Measurements from ENCODE around the gene KHSRP.

Gene KHSRP

DNA sequence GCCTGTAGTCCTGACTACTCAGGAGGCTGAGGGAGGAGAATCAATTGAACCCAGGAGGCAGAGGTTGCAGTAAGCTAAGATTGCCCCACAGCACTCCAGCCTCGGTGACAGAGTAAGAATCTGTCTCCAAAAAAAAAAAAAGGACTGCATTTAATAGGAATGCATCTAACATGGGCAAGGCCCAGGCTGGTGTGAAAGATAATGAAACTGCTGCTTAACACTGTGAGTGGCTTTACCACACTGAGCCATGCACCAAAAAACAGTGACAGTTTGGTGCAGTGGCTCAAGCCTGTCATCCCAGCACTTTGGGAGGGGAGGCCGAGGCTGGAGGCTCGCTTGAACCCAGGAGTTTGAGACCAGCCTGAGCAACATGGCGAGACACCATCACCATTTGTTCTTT is 40.2 kb downstream of the KHSRP start:
- TF ChIP-seq CTCF (IDR thresholded peaks at IDR 0.05) = no peak

- TF ChIP-seq CTCF (IDR thresholded peaks at IDR 0.05) = no peak
Observed at GRCh38 chr19:6383188-6383587, 41.4 kb downstream of the KHSRP start.

DNA sequence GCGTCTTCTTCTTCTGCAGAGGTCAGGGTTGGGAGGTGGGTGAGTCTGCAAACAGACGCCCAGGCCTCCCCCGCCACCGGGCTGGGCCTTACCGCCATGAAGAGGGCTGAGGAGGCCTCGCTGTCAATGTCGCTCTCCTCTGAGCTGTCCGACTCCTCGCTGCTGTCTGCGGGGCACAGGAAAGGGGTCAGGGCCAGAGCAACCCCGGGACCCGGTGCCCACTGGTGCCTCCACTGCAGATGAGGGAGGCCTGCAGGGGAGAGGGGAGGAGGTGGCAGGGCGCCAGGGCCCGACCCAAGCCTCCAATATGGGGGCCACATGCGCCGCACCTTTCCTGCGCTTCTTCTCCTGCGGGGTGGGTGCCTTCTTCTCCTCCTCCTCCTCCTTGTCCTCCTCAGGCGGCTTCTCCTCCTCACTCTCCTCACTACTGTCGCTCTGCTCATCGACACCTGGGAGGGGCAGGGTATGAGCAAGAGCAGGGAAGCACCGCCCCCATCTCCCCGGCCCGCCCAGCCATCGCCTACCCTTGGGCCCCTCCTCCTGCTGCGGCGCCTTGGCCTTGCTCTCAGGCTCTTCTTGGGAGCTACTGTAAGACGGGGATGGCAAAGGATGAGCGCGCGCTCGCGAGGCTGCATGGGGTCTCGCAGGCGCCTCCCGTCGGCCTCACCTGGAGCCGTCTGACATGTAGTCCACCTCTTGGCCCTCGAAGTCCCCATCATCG is 43.4 kb downstream of the KHSRP start:
- no peak for TF ChIP-seq CTCF (IDR thresholded peaks at IDR 0.05)

- TF ChIP-seq CTCF (IDR thresholded peaks at IDR 0.05) = no peak
Observed at GRCh38 chr19:6379744-6380143, 44.9 kb downstream of the KHSRP start.

DNA sequence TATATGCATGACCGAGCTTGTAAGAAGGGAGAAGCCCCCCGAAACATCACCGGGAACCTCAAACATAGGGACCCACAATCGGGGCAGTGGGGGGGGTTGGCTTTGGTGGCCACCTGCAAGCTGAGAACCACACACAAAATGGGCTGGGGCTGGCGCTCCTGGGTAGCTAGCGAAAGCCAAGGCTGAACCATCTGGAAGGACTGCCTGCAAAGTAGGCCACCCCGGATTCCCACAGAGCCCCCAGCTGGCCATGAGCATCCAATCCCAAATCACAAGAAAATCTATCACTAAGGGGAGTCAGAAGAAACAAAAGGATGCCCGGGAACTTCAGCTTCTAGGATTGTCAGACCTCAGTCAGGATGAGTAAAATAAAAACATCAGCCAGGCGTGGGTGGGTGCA is 46.1 kb downstream of the KHSRP start:
- TF ChIP-seq CTCF (IDR thresholded peaks at IDR 0.05) = no peak

DNA sequence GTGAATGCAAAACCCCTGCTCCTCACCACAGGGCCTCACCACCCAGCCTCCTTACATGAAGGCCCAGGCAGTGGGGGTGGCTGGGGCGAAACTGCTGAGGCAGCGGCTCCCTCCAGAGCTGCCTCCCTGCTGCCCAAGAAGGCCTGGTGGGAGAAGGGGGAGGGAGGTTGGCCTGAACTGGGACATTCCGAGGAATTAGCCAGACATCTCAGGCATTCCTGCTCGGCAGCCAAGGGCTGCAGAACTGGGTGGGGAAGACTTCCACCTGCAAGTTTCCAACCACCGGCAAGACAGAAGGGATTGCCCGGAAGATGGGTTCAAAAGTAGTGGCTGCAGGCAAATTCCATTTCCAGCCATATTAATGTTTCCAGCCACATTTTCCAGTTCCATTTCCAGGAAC is 46.6 kb downstream of the KHSRP start:
- TF ChIP-seq CTCF (IDR thresholded peaks at IDR 0.05) = no peak

DNA sequence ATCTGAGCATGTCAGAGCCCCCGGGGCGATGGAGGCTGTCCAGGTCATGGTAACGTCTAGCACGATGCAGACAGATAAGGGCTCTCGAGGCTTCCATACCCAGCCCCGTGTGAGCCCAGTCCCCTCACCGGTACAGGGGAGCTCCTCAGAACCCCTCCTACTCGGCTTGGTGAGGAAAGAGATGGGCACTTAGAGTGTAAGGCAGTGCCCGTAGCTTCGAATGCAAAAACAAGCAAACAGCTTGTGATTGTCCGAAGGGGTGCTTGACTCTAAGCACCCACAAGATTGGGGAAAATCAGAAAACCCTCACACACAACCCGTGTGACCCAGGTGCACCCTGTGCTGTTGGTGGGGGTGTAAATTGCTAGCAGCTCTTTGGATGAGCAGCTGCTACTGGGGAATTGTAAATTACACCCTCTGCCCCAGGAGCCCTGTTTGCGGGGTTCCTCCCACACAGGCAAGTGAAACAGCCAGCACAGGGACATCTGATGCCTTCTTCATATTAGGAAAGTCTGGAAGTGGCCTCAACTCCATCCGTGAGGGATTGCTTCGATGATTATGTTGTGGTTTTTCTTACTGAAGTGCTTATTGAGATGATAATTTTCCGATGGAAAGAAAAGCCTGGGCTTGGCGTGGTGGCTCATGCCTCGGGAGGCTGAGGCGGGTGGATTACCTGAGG is 48.0 kb downstream of the KHSRP start:
- TF ChIP-seq CTCF (IDR thresholded peaks at IDR 0.05) = no peak

Measured in LNCAP (cell line).